Sigmoid colon (tissue), 7 donors: ENCODE measurements around the gene SNRNP48. TPM values are rescaled to one million over a fixed set of nuclear protein-coding genes. Genes with fewer than 3 reads are reported as not detected.

Source experiments
- DNase-seq: peaks from one replicate; pipeline ENCODE4 v3.0.0-alpha.2; 2019
- H3K27ac ChIP-seq, 4 donors: fragments of 200-600 bp; sonication (generic); one replicate each; pipeline ENCODE4 v1.5.1; 2016 to 2019; ENCODE audit warnings: mild to moderate bottlenecking in 1 of 4
- H3K27me3 ChIP-seq, 3 donors: fragments of 200-600 bp; sonication (generic); one replicate each; pipeline ENCODE4 v1.5.1; 2019; ENCODE audit warnings: mild to moderate bottlenecking in 1 of 3
- H3K36me3 ChIP-seq, 4 donors: fragments of 200-600 bp; sonication (generic); one replicate each; pipeline ENCODE4 v1.5.1; 2016 to 2019
- H3K4me1 ChIP-seq, 4 donors: fragments of 200-600 bp; sonication (generic); one replicate each; pipeline ENCODE4 v1.5.1; 2017 to 2019
- H3K4me3 ChIP-seq, 4 donors: fragments of 200-600 bp; sonication (generic); one replicate each; pipeline ENCODE4 v1.5.1; 2017 to 2019; ENCODE audit warnings: mild to moderate bottlenecking in 2 of 4, moderate library complexity in 1 of 4
- H3K9me3 ChIP-seq, 4 donors: fragments of 200-600 bp in 3 of 4; sonication (generic) in 3 of 4; one replicate each; pipeline versions ENCODE4 v1.5.1 to v1.6.1; 2013 to 2019
- CTCF ChIP-seq, 4 experiments: fragments of 450-650 bp in 3 of 4; fragments of 200-600 bp in 1 of 4; IDR thresholded peaks; one replicate each; pipeline ENCODE4 v1.5.1; 2016 to 2019; ENCODE audit warnings: antibody characterized with exemption in 4 of 4, mild to moderate bottlenecking in 3 of 4, moderate library complexity in 2 of 4
- EP300 ChIP-seq, 4 donors: sonication (generic); formaldehyde crosslinking; IDR thresholded peaks; one replicate each; pipeline ENCODE4 v1.6.1; 2017; ENCODE audit warnings: antibody characterized with exemption in 4 of 4
- POLR2A ChIP-seq, 2 donors: fragments of 450-650 bp; IDR thresholded peaks; one replicate each; pipeline ENCODE4 v1.6.1; 2016; ENCODE audit warnings: antibody characterized with exemption in 2 of 2, mild to moderate bottlenecking in 2 of 2, moderate library complexity in 2 of 2
- POLR2AphosphoS5 ChIP-seq, 4 donors: sonication (generic); formaldehyde crosslinking; IDR thresholded peaks; one replicate each; pipeline ENCODE4 v1.6.1; 2017; ENCODE audit warnings: antibody characterized with exemption in 4 of 4
- whole genome bisulfite sequencing, 2 donors: extraction: QIAGEN DNeasy Blood & Tissue Kit; methylation state at CpG; one replicate each; pipeline ENCODE4 v1.1.7; 2013; 5-methylcytosine and 5-hydroxymethylcytosine counted together
- intact Hi-C: fragments of 100-400 bp; cut with DNase I; formaldehyde crosslinking; loops from one replicate; pipeline ENCODE4 v1.15.1; 2023
- polyA plus RNA-seq, 3 donors: library from polyadenylated mRNA; stranded (reverse); fragments of 200-250 nt; gene quantifications; one replicate each; pipeline ENCODE4 v1.2.3, GENCODE V29; 2013
- total RNA-seq, 4 donors: library from RNA; depleted of rRNA; stranded (reverse); fragments of >200 nt; gene quantifications; one replicate each; pipeline ENCODE4 v1.1.0, GENCODE V29; 2016
- donor health status: healthy with polysubstance abuse.
- donor health status: Bipolar disorder and iron deficiency.
- donor health status: healthy.

The SNRNP48 gene
- total and polyA plus RNA-seq, 7 donors: 7.8 to 18.6 (median 12.5) TPM

GRCh38 chr6:7546020-7546369 is 44.0 kb upstream of the SNRNP48 start:
- no peak overlapping the region for H3K27ac ChIP-seq
- peaks cover 18 to 49% (median 22%) of the 10 kb centered on the region in 3 donors for H3K27me3 ChIP-seq
- intact Hi-C loops: no loop called here
- no peak overlapping the region for H3K4me3 ChIP-seq
- no peaks in the 10 kb centered on the region for H3K36me3 ChIP-seq
- no peak for TF ChIP-seq POLR2A (IDR thresholded peaks at IDR 0.05)
- no peak for TF ChIP-seq CTCF (IDR thresholded peaks at IDR 0.05)
- TF ChIP-seq EP300 (IDR thresholded peaks at IDR 0.05): no peak
- TF ChIP-seq POLR2AphosphoS5 (IDR thresholded peaks at IDR 0.05): no peak
- DNase-seq: no peak
- WGBS, 2 donors: 35 to 74% methylated on average over 6 of the region's 6 CpGs
- H3K9me3 ChIP-seq: no peaks in the 10 kb centered on the region
- H3K4me1 ChIP-seq: peaks cover 0 to 20% (median 19%) of the 10 kb centered on the region in 4 donors

GRCh38 chr6:7546383-7546782 is 43.6 kb upstream of the SNRNP48 start:
- intact Hi-C loops: no loop called here
- Histone ChIP-seq H3K27me3 (peaks cover 14 to 46% (median 18%) of the 10 kb centered on the region in 3 donors), H3K36me3 (no peaks in the 10 kb centered on the region), H3K4me3 (no peak overlapping the region), H3K4me1 (peaks cover 0 to 16% (median 16%) of the 10 kb centered on the region in 4 donors), H3K9me3 (no peaks in the 10 kb centered on the region), H3K27ac (no peak overlapping the region)
- TF ChIP-seq POLR2AphosphoS5 (IDR thresholded peaks at IDR 0.05) (no peak), POLR2A (IDR thresholded peaks at IDR 0.05) (no peak), EP300 (IDR thresholded peaks at IDR 0.05) (no peak)
- DNase-seq: no peak
- WGBS, 2 donors: 85 to 91% methylated on average over 2 of the region's 2 CpGs

GRCh38 chr6:7546896-7547295 is 43.1 kb upstream of the SNRNP48 start:
- no peak for TF ChIP-seq POLR2AphosphoS5 (IDR thresholded peaks at IDR 0.05)
- no peak for DNase-seq
- intact Hi-C loops: no loop called here
- 48 to 76% methylated on average over 4 of the region's 4 CpGs for WGBS, 2 donors
- peaks cover 9 to 40% (median 13%) of the 10 kb centered on the region in 3 donors for H3K27me3 ChIP-seq
- H3K4me1 ChIP-seq: peaks cover 0 to 11% (median 10%) of the 10 kb centered on the region in 4 donors
- H3K27ac ChIP-seq: no peak overlapping the region
- no peak overlapping the region for H3K4me3 ChIP-seq
- H3K9me3 ChIP-seq: no peaks in the 10 kb centered on the region
- no peaks in the 10 kb centered on the region for H3K36me3 ChIP-seq

- Histone ChIP-seq H3K4me3 (no peak overlapping the region), H3K36me3 (no peaks in the 10 kb centered on the region), H3K4me1 (peaks cover 0 to 7% (median 6%) of the 10 kb centered on the region in 4 donors), H3K27ac (no peak overlapping the region), H3K9me3 (no peaks in the 10 kb centered on the region), H3K27me3 (peaks cover 5 to 36% (median 9%) of the 10 kb centered on the region in 3 donors)
- DNase-seq: no peak
- no peak for TF ChIP-seq POLR2AphosphoS5 (IDR thresholded peaks at IDR 0.05)
- no peak for TF ChIP-seq POLR2A (IDR thresholded peaks at IDR 0.05)
- TF ChIP-seq EP300 (IDR thresholded peaks at IDR 0.05): no peak
- no peak for TF ChIP-seq CTCF (IDR thresholded peaks at IDR 0.05)
- WGBS, 2 donors: 89 to 94% methylated on average over 4 of the region's 4 CpGs
- intact Hi-C loops: no loop called here
Measured at GRCh38 chr6:7547315-7547714, 42.7 kb upstream of the SNRNP48 start.

- Histone ChIP-seq H3K36me3 (no peaks in the 10 kb centered on the region), H3K4me1 (no peaks in the 10 kb centered on the region), H3K27ac (no peak overlapping the region), H3K27me3 (peaks cover 0 to 20% (median 0%) of the 10 kb centered on the region in 3 donors), H3K9me3 (no peaks in the 10 kb centered on the region), H3K4me3 (no peak overlapping the region)
- DNase-seq: no peak
- 28 to 80% methylated on average over 2 of the region's 2 CpGs for WGBS, 2 donors
- intact Hi-C loops: no loop called here
- no peak for TF ChIP-seq EP300 (IDR thresholded peaks at IDR 0.05)
Measured at GRCh38 chr6:7550433-7550801, 39.6 kb upstream of the SNRNP48 start.

GRCh38 chr6:7554533-7555275 is 35.3 kb upstream of the SNRNP48 start:
- no peaks in the 10 kb centered on the region for H3K4me1 ChIP-seq
- TF ChIP-seq EP300 (IDR thresholded peaks at IDR 0.05): no peak
- no peak for TF ChIP-seq POLR2AphosphoS5 (IDR thresholded peaks at IDR 0.05)
- TF ChIP-seq POLR2A (IDR thresholded peaks at IDR 0.05): no peak
- TF ChIP-seq CTCF (IDR thresholded peaks at IDR 0.05): no peak
- no peak overlapping the region for H3K27ac ChIP-seq
- no peaks in the 10 kb centered on the region for H3K36me3 ChIP-seq
- intact Hi-C loops: no loop called here
- H3K27me3 ChIP-seq: peaks cover 0 to 4% (median 0%) of the 10 kb centered on the region in 3 donors
- H3K4me3 ChIP-seq: no peak overlapping the region
- no peak for DNase-seq
- whole genome bisulfite sequencing, 2 donors: 79 to 82% methylated on average over 6 of the region's 6 CpGs
- H3K9me3 ChIP-seq: no peaks in the 10 kb centered on the region
